ENCODE data around the gene PNO1. TPM values are rescaled to one million over a fixed set of nuclear protein-coding genes. Genes with fewer than 3 reads are reported as not detected.

PNO1 gene
- total RNA-seq, 1 donor from 2014 or later: 10.3 TPM

DNA sequence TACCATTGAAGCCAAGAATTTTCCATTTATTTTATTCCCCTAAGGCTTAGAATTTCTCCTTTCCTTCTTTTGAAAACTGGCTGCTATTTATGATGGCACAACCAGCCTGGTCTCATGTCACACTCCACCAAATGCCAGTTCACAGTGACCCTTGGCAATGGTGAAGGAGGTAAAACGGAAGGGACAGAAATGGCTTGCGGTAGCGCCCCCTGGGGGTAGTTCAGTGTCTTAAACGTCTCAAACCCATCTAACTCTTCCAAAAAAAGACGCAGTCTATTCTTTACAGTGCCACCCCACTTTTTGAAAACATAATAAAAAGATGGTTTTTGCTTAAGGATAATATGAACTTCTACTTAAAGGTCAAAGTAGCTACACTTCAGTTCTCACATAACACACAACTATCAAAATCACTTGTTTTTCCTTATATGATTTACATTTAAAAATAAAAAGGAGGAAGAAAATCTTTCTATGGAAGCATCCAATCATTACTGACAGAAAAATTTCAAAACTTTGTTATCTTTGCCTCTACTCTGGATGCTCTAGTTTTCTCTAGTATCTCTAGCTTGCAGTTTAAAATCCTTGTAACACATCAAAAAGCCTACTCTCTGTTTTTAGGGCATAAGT lies 28.0 kb downstream of the PNO1 start:
- no peaks in the 10 kb centered on the region for H3K9me3 Mint-ChIP-seq (ENCODE audit: unreplicated experiment)
- TF ChIP-seq, protein P1, sequence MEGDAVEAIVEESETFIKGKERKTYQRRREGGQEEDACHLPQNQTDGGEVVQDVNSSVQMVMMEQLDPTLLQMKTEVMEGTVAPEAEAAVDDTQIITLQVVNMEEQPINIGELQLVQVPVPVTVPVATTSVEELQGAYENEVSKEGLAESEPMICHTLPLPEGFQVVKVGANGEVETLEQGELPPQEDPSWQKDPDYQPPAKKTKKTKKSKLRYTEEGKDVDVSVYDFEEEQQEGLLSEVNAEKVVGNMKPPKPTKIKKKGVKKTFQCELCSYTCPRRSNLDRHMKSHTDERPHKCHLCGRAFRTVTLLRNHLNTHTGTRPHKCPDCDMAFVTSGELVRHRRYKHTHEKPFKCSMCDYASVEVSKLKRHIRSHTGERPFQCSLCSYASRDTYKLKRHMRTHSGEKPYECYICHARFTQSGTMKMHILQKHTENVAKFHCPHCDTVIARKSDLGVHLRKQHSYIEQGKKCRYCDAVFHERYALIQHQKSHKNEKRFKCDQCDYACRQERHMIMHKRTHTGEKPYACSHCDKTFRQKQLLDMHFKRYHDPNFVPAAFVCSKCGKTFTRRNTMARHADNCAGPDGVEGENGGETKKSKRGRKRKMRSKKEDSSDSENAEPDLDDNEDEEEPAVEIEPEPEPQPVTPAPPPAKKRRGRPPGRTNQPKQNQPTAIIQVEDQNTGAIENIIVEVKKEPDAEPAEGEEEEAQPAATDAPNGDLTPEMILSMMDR (IDR thresholded peaks at IDR 0.05): peak; percentile 64
- peaks cover 36% of the 10 kb centered on the region for H3K36me3 Mint-ChIP-seq (ENCODE audit: unreplicated experiment)
- H3K27me3 Mint-ChIP-seq (ENCODE audit: unreplicated experiment): no peaks in the 10 kb centered on the region
- DNase-seq (ENCODE audit: extremely low spot score, unreplicated experiment): no peak
- no peak overlapping the region for H3K27ac Mint-ChIP-seq (ENCODE audit: unreplicated experiment)
- H3K4me3 Mint-ChIP-seq (ENCODE audit: unreplicated experiment): no peak overlapping the region
- H3K4me1 Mint-ChIP-seq (ENCODE audit: unreplicated experiment): peaks cover 12% of the 10 kb centered on the region

DNA sequence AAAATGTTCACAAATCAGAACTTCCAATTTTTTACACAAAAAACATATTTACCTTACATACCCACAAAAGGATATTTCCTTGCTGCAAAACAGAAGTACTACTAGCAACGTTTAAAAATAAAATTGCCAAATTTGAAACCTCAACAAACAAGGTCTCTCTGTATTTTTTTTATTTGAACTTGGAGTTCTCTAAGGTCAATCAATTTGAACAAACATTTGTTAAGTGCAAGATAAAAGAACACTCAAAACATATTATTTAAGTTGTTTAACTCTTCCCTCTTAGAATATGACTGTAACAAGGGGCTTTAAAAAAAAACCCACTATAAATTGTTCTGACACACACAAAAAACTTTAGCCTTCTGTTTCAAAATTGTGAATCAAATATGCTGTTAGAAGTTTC lies 29.6 kb downstream of the PNO1 start:
- Mint-ChIP-seq H3K36me3 (ENCODE audit: unreplicated experiment) (peaks cover 27% of the 10 kb centered on the region), H3K27ac (ENCODE audit: unreplicated experiment) (no peak overlapping the region), H3K4me1 (ENCODE audit: unreplicated experiment) (peaks cover 16% of the 10 kb centered on the region), H3K4me3 (ENCODE audit: unreplicated experiment) (no peak overlapping the region), H3K27me3 (ENCODE audit: unreplicated experiment) (no peaks in the 10 kb centered on the region), H3K9me3 (ENCODE audit: unreplicated experiment) (no peaks in the 10 kb centered on the region)
- TF ChIP-seq, protein P1 (IDR thresholded peaks at IDR 0.05): no peak
- no peak for DNase-seq (ENCODE audit: extremely low spot score, unreplicated experiment)

DNA sequence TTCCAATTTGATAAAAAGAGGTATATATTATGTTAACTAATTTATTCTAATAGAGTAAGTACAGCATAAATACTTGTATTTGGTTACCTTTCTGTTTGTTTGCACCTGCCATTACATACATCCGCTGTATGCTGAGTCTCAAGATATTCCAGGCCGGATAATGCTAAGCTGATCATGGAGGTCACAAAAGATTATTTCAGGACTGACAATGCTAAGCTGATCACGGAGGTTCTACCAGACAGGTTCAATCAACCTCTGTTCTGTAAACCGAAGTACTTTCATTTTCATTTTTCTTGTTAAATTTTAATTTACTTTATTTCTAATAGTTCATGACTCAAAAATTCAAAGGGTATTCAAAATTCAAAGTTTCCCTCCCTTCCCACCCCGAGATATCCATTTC lies 31.1 kb downstream of the PNO1 start:
- Mint-ChIP-seq H3K9me3 (ENCODE audit: unreplicated experiment) (no peaks in the 10 kb centered on the region), H3K36me3 (ENCODE audit: unreplicated experiment) (peaks cover 16% of the 10 kb centered on the region), H3K27ac (ENCODE audit: unreplicated experiment) (no peak overlapping the region), H3K27me3 (ENCODE audit: unreplicated experiment) (no peaks in the 10 kb centered on the region), H3K4me3 (ENCODE audit: unreplicated experiment) (no peak overlapping the region), H3K4me1 (ENCODE audit: unreplicated experiment) (peaks cover 28% of the 10 kb centered on the region)
- TF ChIP-seq, protein P1 (IDR thresholded peaks at IDR 0.05): no peak
- no peak for DNase-seq (ENCODE audit: extremely low spot score, unreplicated experiment)

DNA sequence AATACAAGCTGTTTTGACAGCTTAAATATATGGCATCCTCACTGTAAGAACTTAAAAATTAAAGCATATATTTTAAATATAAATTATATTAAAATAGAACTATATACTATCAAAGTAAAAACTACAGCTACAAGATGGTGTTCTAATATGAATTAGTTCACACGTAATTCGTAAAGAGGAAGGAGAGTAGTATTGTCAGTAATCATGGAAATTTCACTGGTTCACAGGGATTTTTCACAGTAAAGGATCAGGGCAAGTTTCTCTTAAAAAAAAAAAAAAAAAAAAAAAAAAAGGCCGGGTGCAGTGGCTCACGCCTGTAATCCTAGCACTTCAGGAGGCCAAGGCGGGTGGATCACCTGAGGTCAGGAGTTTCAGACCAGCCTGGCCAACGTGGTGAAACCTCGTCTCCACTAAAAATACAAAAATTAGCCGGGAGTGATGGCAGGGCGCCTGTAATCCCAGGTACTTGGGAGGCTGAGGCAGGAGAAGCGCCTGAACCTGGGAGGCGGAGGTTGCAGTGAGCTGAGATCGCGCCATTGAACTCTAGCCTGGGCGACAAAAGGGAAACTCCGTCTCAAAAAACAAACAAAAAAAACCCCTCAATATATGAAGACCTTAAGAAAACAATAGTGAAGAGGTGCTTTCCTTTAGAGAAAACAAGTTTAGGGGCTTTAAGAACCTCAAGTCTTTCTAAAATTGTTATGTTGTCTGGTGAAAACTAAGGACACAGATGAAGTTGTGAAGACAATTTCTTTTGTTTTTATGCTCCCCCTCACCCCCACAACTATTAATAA lies 32.5 kb downstream of the PNO1 start:
- H3K4me1 Mint-ChIP-seq (ENCODE audit: unreplicated experiment): peaks cover 41% of the 10 kb centered on the region
- no peaks in the 10 kb centered on the region for H3K27me3 Mint-ChIP-seq (ENCODE audit: unreplicated experiment)
- H3K4me3 Mint-ChIP-seq (ENCODE audit: unreplicated experiment): no peak overlapping the region
- peaks cover 14% of the 10 kb centered on the region for H3K36me3 Mint-ChIP-seq (ENCODE audit: unreplicated experiment)
- TF ChIP-seq, protein P1 (IDR thresholded peaks at IDR 0.05): no peak
- DNase-seq (ENCODE audit: extremely low spot score, unreplicated experiment): no peak
- H3K27ac Mint-ChIP-seq (ENCODE audit: unreplicated experiment): peak overlapping the region; percentile 50
- no peaks in the 10 kb centered on the region for H3K9me3 Mint-ChIP-seq (ENCODE audit: unreplicated experiment)

DNA sequence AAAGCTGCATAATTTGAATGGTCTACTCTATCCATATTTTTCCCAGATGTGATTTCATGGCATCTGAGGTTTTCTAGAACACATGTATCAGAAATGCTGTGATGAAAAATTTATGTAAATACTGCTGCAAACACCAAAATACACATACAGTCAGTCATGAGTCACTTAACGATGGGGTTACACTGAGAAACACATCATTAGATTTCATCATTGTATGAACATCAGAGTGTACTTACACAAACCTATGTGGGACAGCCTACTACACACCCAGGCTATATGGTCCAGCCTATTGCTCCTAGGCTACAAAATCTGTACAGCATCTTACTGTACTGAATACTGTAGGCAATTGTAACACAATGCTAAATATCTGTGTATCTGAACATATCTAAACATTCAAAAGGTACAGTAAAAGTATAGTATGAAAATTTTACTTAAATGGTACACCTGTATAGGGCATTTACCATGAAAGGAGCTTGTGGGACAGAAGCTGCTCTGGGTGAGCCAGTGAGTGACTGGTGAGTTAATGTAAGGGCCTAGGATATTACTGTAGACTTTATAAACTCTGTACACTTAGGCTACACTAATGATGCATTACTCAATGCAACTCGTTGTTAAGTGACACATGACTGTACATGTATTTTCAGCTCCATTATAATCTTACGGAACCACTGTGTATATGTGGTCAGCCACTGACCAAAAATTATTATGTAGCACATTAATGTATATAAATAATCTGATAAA lies 33.5 kb downstream of the PNO1 start:
- Mint-ChIP-seq H3K4me3 (ENCODE audit: unreplicated experiment) (no peak overlapping the region), H3K9me3 (ENCODE audit: unreplicated experiment) (no peaks in the 10 kb centered on the region), H3K4me1 (ENCODE audit: unreplicated experiment) (peaks cover 49% of the 10 kb centered on the region), H3K36me3 (ENCODE audit: unreplicated experiment) (peaks cover 7% of the 10 kb centered on the region), H3K27ac (ENCODE audit: unreplicated experiment) (peak overlapping the region; percentile 8), H3K27me3 (ENCODE audit: unreplicated experiment) (no peaks in the 10 kb centered on the region)
- no peak for DNase-seq (ENCODE audit: extremely low spot score, unreplicated experiment)
- TF ChIP-seq, protein P1 (IDR thresholded peaks at IDR 0.05): no peak

Data from osteocyte (in vitro differentiated cells).